ENCODE data around the gene HP1BP3. TPM values are rescaled to one million over a fixed set of nuclear protein-coding genes. Genes with fewer than 3 reads are reported as not detected.

HP1BP3 gene
- total RNA-seq, 2 experiments from 2014 or later = 156 to 169 TPM

DNA sequence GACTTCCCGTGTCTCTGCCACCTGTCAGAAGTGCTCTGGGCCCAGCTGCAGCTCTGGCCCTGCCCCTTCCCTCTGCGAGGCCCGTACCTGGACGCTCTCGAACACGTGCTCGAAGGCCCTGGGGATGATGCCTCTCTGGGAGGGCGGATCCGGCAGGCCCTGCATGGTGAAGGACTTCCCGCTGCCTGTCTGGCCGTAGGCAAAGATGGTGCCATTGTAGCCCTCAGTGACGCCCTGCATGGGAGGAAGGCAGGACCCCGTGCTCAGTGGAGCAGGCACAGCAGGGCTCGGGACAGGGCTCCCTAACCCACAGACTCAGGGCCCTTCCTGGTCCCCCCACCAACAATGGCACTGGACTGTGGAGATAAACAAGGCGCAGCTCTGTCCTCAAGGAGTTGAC is 71.7 kb downstream of the HP1BP3 start:
- H3K27ac Mint-ChIP-seq = no peak overlapping the region
- no peaks in the 10 kb centered on the region for H3K9me3 Mint-ChIP-seq

DNA sequence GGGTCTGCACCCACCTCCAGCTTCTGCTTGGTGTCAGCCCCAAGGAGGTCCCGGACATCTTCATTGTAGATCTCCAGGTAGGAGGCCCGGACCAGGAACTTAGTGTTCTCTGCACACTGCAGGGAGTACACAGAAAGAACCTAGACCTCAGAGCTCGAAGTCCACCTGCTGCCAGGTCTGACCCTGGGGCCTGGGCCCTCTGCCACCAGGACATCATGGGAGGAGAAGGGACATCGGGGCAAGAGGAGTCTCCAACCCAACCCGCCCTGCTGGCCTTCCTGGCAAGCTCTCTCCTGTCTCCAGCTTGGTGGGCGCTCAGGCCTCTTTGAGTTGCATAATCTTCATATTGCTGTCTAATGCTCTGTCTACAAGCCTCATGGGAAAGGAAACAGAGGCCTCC is 73.7 kb downstream of the HP1BP3 start:
- Mint-ChIP-seq H3K27me3 (peaks cover 28% of the 10 kb centered on the region), H3K36me3 (no peaks in the 10 kb centered on the region), H3K4me1 (no peaks in the 10 kb centered on the region), H3K9me3 (no peaks in the 10 kb centered on the region), H3K27ac (no peak overlapping the region), H3K4me3 (no peak overlapping the region)
- no peak for DNase-seq

More for the DNA sequence above, 71.7 kb downstream of the HP1BP3 start:
- peaks cover 2% of the 10 kb centered on the region for H3K36me3 Mint-ChIP-seq
- DNase-seq = no peak
- H3K27me3 Mint-ChIP-seq = peaks cover 39% of the 10 kb centered on the region
- H3K4me3 Mint-ChIP-seq = no peak overlapping the region
- H3K4me1 Mint-ChIP-seq = no peaks in the 10 kb centered on the region

DNA sequence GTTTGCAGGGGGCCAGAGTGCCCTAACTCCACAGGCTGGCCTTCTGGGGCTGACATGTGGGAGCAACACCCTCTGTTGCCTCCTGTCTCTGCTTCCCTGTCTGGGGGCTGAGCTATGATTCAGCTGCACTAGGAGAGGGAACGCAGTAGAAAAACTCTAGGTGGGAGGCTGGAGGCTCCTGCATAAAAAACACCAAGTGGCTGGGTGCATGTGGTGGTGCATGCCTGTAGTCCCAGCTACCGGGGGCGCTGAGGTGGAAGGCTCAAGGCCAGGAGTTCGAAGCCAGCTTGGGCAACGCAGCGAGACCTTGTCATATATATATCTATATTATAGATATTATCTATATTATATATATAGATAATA is 74.9 kb downstream of the HP1BP3 start:
- H3K36me3 Mint-ChIP-seq = no peaks in the 10 kb centered on the region
- H3K27ac Mint-ChIP-seq = no peak overlapping the region
- H3K9me3 Mint-ChIP-seq = no peaks in the 10 kb centered on the region
- DNase-seq = no peak
- H3K4me3 Mint-ChIP-seq = no peak overlapping the region
- peaks cover 23% of the 10 kb centered on the region for H3K27me3 Mint-ChIP-seq
- H3K4me1 Mint-ChIP-seq = no peaks in the 10 kb centered on the region

DNA sequence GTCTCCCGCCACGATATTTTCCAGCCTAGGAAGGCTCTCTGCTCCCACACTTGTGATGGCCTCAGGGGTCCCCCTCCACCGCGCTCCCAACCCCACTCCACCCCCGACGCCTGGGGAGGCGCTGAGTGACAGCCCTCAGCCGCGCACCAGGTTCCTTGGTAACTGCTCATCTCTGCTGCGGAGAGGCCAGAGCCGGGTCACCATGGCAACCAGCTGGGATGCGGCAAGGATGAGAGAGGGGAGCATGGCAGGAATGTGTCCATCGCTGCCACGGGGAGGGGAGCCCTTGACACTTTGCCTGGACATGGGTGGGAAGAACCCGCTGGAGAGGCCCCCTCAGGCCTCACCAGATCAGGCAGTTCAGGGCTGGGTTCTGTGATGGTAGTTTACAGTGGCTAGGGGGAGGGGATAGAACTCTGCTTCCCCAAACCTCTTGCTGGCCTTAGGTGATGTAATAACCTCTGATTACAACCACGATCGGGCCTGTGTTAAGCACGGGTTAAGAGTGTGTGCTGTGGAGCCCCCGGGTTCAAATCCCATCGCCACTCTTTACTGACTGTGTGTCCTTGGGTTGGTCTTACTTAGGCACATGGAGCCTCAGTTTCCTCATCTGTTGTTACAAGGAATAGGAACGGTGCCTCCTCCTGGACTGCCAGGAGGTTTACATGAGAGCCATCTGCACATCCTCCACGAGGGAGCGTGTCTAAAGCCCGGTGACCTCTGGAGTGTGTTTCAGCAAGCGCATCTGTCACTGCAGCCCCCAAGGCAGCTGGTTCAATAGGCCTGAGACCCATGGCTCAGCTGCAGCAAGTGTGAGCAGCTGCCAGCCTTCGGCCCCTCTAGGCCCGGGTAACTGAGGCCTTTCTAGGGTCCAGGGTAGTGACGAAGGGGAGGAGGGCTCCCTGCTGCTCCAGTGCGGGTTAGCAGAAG is 75.6 kb downstream of the HP1BP3 start:
- Mint-ChIP-seq H3K4me1 (no peaks in the 10 kb centered on the region), H3K9me3 (no peaks in the 10 kb centered on the region), H3K36me3 (no peaks in the 10 kb centered on the region), H3K4me3 (no peak overlapping the region), H3K27me3 (peaks cover 18% of the 10 kb centered on the region), H3K27ac (no peak overlapping the region)
- no peak for DNase-seq

DNA sequence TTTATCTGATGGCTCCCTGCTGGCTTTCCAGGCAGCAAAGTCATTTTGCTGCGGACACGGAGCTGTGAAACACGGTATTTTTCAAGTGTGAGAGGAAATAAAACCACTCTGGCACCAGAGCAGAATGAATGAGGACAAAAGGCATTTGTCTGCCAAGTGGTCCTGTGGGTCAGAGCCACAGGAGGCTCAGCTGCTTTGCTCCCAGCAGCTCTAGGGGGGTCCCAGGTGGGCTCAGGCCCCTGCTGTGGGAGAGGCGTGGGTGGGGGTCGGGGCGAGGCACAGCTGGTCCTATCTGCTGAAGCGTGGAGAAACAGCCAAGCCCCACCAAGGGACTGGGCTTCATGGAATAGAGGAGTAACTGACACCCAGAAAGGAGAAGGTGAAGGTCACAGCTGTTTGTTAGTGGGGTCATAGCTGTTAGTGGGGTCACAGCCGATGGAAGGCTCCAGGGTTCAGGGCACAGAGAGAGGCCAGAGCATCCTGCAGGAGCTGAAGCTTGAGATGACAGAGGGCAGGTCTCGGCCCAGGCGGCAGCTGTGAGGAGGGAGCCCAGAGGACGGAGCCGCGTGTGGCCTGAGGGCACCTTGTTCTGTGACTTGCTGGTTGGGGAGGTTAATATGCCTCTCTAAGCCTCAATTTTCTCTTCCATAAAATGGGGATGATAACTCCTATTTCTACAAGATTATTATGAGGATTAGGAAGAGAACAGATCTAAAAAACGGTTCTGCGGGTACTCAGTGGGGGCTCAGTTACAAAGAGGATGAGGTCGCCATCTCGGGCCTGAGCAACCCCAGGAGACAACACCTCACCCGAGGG is 76.4 kb downstream of the HP1BP3 start:
- DNase-seq = no peak
- H3K4me1 Mint-ChIP-seq = no peaks in the 10 kb centered on the region
- no peaks in the 10 kb centered on the region for H3K9me3 Mint-ChIP-seq
- no peak overlapping the region for H3K27ac Mint-ChIP-seq
- peaks cover 10% of the 10 kb centered on the region for H3K27me3 Mint-ChIP-seq
- no peaks in the 10 kb centered on the region for H3K36me3 Mint-ChIP-seq
- no peak overlapping the region for H3K4me3 Mint-ChIP-seq

DNA sequence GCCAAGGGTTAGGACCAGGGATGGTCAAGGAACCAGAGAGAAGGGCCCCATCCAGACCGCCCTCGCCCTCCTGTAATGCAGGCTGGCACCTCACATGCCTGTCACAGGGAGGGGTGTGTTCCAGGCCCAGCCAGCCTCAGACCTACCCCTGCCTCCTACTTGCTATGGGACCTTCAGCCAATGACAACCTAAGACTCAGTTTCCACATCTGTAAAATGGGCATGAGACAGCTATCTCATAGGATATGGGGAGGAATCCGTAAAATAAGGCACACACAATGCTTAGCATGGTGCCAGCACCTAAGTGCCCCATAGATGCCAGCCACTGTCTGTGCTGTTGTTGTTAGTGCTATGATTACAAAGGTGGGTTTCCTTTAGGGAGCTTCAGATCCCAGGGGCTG is 77.2 kb downstream of the HP1BP3 start:
- no peak overlapping the region for H3K4me3 Mint-ChIP-seq
- no peaks in the 10 kb centered on the region for H3K4me1 Mint-ChIP-seq
- H3K27me3 Mint-ChIP-seq = peaks cover 6% of the 10 kb centered on the region
- H3K36me3 Mint-ChIP-seq = no peaks in the 10 kb centered on the region
- no peak for DNase-seq
- H3K9me3 Mint-ChIP-seq = no peaks in the 10 kb centered on the region
- no peak overlapping the region for H3K27ac Mint-ChIP-seq

DNA sequence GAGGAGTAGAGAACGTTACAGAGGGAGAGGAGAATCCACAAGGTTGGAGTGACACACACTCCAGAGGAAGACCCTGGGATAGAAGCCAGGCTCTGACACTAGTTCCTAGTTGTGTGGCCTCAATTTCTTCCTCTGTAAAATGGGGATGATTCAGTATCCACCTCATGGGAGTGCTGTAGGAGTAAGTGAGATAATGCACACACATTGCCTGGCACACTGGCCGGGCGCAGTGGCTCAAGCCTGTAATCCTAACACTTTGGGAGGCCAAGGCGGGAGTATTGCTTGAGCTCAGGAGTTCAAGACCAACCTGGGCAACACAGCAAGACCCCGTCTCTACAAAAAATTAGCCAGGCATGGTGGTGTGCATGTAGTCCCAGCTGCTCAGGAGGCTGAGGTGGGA is 78.2 kb downstream of the HP1BP3 start:
- Mint-ChIP-seq H3K36me3 (no peaks in the 10 kb centered on the region), H3K27ac (no peak overlapping the region), H3K9me3 (no peaks in the 10 kb centered on the region), H3K4me3 (no peak overlapping the region), H3K27me3 (peaks cover 5% of the 10 kb centered on the region), H3K4me1 (no peaks in the 10 kb centered on the region)
- DNase-seq = no peak

DNA sequence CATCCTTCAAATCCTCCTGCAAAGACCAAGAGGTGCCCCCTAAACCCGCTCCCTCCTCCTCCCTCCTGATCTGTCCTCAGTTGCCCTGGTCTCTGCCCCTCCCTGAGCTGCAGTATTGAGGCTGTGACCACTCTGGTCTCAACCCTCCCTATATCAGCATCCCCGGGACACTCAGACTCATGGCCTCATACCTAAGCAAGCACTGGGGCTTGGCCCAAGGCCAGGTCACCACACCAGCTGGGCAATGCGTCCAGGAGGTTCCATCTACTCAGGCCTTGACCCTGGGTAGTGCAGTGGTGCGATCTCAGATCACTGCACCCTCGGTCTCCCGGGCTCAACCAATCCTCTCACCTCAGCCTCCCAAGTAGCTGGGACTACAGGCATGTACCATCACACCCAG is 79.0 kb downstream of the HP1BP3 start:
- no peak for DNase-seq
- H3K9me3 Mint-ChIP-seq = no peaks in the 10 kb centered on the region
- H3K27me3 Mint-ChIP-seq = no peaks in the 10 kb centered on the region
- no peaks in the 10 kb centered on the region for H3K4me1 Mint-ChIP-seq
- H3K4me3 Mint-ChIP-seq = no peak overlapping the region
- H3K36me3 Mint-ChIP-seq = no peaks in the 10 kb centered on the region
- H3K27ac Mint-ChIP-seq = no peak overlapping the region

DNA sequence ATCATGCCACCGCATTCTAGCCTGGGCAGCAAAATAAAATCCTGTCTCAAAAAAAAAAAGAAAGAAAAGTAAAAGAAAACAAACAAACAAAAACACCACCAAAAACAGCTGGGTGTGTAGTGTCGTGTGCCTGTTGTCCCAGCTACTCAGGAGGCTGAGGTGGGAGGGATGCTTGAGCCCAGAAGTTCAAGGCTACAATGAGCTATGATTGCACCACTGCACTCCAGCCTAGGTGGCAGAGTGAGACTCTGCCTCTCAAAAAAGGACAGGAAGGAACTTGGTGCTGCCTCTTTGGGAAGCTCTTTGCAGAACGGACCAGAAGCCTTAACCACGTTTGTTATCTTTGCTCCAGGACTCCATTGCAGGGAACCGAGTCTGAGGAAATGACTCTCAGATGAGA is 80.3 kb downstream of the HP1BP3 start:
- Mint-ChIP-seq H3K36me3 (no peaks in the 10 kb centered on the region), H3K4me1 (no peaks in the 10 kb centered on the region), H3K9me3 (no peaks in the 10 kb centered on the region), H3K27ac (no peak overlapping the region), H3K4me3 (no peak overlapping the region), H3K27me3 (no peaks in the 10 kb centered on the region)
- DNase-seq = no peak

DNA sequence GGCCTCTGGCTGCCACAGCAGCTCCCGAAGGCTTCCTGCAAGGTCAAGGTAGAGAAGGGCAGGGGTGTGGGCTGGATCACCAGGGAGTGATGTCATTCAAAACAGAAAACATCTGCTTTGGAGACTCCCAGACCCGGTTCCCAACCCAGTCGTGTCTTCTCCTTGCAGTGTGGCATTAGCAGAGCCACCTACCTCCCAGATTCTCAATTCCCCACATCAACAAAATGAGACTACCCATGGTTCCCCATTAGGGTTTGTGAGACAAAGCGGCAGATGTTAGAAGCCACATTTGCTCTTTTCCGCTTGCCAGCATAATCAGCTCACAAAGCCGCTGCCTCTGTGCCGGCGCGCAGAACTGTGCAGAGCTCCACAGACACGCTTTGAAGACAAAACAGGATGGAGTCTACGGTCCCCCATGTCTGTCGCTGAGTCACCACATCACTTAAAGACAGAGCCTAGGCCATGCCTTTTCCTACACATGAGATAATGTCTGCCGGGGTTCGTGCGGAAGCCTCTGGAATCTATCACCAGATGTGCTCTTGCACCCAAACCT is 81.8 kb downstream of the HP1BP3 start:
- H3K27ac Mint-ChIP-seq = no peak overlapping the region
- no peaks in the 10 kb centered on the region for H3K9me3 Mint-ChIP-seq
- H3K27me3 Mint-ChIP-seq = no peaks in the 10 kb centered on the region
- DNase-seq = no peak
- H3K4me3 Mint-ChIP-seq = no peak overlapping the region
- H3K4me1 Mint-ChIP-seq = no peaks in the 10 kb centered on the region
- no peaks in the 10 kb centered on the region for H3K36me3 Mint-ChIP-seq

DNA sequence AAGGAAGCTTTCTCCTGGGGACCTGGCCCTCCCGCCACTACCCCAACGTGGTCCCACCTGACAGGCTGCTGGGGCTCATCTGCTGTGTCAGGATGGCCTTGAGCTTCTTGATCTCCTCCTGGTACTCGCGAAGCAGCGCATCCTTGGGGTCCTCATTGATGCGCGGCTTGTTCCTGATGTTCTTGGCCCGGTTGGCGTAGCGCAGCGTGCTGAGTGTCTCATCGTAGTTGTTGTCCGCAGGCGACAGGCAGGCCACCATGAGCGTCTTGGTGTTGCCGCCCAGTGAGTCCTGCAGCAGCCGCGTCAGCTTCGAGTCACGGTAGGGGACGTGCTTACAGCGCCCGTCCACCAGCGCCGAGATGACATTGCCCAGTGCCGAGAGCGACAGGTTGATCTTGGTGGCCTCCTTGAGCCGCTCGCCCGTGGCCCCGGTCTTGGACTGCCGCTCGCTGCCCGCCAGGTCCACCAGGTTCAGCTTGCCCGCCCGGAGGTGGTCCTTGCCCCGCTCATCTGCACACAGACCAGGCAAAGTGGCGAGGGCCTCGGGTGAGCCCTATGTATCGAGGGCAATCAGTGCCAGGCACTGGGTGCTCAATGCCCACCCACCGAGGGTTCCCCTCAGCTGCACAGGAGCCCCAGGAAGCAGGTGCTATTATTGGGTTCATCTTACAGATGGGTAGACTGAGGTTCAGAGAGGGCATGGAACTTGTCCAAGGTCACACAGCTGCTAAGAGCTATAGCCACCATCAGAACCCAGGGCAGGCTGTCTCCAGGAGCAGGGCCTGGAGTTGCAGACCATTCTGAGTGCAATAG is 82.5 kb downstream of the HP1BP3 start:
- Mint-ChIP-seq H3K27me3 (no peaks in the 10 kb centered on the region), H3K9me3 (no peaks in the 10 kb centered on the region), H3K27ac (no peak overlapping the region), H3K36me3 (no peaks in the 10 kb centered on the region), H3K4me3 (no peak overlapping the region), H3K4me1 (no peaks in the 10 kb centered on the region)
- no peak for DNase-seq

DNA sequence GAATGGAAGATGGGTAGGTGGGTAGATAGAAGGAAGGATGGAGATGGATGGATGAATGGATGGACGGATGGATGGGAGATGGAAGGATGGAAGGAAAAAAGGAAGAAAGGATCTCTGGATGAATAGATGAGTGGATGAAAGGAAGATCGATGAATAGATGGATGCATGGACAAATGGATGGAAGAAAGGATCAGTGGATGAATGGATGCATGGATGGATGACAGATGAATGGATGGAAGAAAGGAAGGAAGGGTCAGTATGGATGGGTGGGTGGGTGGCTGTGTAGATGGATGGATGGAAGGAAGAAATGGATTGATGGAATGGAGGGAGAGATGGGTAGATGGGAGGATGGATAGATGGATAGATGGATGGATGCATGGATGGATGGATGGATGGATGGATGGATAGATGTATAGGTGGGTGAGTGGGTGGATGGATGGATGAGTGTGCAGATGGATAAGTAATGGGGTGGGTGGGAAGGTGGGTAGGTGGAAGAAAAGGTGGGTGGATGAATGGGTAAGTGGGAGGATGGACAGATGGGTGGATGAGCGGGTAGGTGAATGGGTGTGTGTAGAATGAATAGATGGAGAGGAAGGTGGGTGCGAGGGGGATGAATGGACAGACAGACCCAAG is 83.9 kb downstream of the HP1BP3 start:
- Mint-ChIP-seq H3K4me1 (no peaks in the 10 kb centered on the region), H3K27me3 (no peaks in the 10 kb centered on the region), H3K36me3 (no peaks in the 10 kb centered on the region), H3K4me3 (no peak overlapping the region), H3K27ac (no peak overlapping the region), H3K9me3 (no peaks in the 10 kb centered on the region)
- no peak for DNase-seq

DNA sequence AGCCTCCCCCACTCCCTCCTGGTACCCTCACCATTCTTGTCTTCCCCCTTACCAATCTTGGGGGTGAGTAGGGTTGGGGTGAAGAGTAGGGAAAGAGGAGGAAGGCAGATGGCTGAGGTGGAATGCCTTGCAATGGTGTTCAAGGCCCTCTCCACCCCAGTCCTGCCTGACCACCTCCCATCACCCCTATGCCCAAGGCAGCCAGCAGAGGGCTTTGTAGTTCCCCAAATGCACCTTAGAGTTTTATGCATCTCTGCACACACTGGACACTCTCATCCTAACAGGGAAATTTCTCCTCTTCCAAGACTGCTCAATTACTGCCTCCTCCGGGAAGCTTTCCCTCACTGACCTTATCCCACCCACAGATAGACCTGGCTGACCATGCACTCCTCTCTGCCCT is 84.7 kb downstream of the HP1BP3 start:
- no peaks in the 10 kb centered on the region for H3K27me3 Mint-ChIP-seq
- no peak overlapping the region for H3K27ac Mint-ChIP-seq
- no peaks in the 10 kb centered on the region for H3K9me3 Mint-ChIP-seq
- H3K36me3 Mint-ChIP-seq = no peaks in the 10 kb centered on the region
- no peak for DNase-seq
- H3K4me3 Mint-ChIP-seq = no peak overlapping the region
- H3K4me1 Mint-ChIP-seq = no peaks in the 10 kb centered on the region

DNA sequence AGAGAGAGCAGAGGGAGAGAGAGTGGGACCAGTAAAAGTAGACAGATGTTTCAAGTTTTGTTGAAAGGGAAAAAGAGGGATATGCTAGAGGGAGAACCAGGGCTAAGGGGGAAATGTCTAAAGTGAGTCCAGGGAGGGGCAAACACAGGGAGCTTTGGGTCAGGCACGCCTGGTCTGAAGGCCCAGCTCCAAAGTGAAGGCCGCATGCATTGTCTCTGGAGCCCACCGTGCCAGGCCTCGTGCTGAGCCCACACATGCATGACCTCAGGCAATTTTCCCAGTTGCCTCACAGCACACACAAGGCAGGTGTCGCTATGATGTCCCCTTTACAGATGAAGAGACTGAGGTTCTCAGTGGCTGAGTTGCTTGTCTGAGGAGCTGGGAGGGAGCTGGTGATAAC is 85.3 kb downstream of the HP1BP3 start:
- Mint-ChIP-seq H3K9me3 (no peaks in the 10 kb centered on the region), H3K27me3 (no peaks in the 10 kb centered on the region), H3K36me3 (no peaks in the 10 kb centered on the region), H3K4me1 (no peaks in the 10 kb centered on the region), H3K4me3 (no peak overlapping the region), H3K27ac (no peak overlapping the region)
- DNase-seq = no peak

Data from activated naive CD8-positive, alpha-beta T cell treated with anti-CD3 and anti-CD28 coated beads for 36 hours (primary cell).